Skeletal muscle satellite cell (primary cell): ENCODE measurements around the gene GALNT17.

Experiments used
- H3K27me3 ChIP-seq: 2 replicates; pipeline ENCODE4 v1.7.0; 2013; ENCODE audit warnings: low read length; ENCODE audit not compliant: control insufficient read depth, insufficient read depth
- H3K36me3 ChIP-seq: 2 replicates; pipeline ENCODE4 v1.7.0; 2013; ENCODE audit warnings: mild to moderate bottlenecking, control low read depth, low read length; ENCODE audit not compliant: insufficient read depth
- H3K4me1 ChIP-seq: 2 replicates; pipeline ENCODE4 v1.7.0; 2013; ENCODE audit warnings: low read length; ENCODE audit not compliant: control insufficient read depth, insufficient read depth
- H3K4me2 ChIP-seq: 2 replicates; pipeline ENCODE4 v1.7.0; 2013; ENCODE audit warnings: mild to moderate bottlenecking, low read length
- H3K4me3 ChIP-seq: 2 replicates; pipeline ENCODE4 v1.7.0; 2013; ENCODE audit warnings: low read length
- H3K9ac ChIP-seq: 2 replicates; pipeline ENCODE4 v1.7.0; 2013; ENCODE audit warnings: mild to moderate bottlenecking, low read depth, low read length, moderate library complexity
- H3K9me3 ChIP-seq: replicated peaks from 2 replicates; pipeline ENCODE4 v1.7.0; 2013; ENCODE audit warnings: mild to moderate bottlenecking, control low read depth, low read length

GALNT17 gene

GRCh38 chr7:71377469-71377868 is 245.5 kb downstream of the GALNT17 start:
- Histone ChIP-seq H3K27me3 (no peaks in the 10 kb centered on the region), H3K4me1 (no peaks in the 10 kb centered on the region), H3K4me2 (no peak overlapping the region), H3K9me3 (peaks cover 11% of the 10 kb centered on the region), H3K36me3 (no peaks in the 10 kb centered on the region), H3K9ac (no peak overlapping the region), H3K4me3 (no peak overlapping the region)

GRCh38 chr7:71384094-71384493 is 252.2 kb downstream of the GALNT17 start:
- H3K27me3 ChIP-seq: no peaks in the 10 kb centered on the region
- H3K9me3 ChIP-seq: peaks cover 9% of the 10 kb centered on the region
- H3K4me2 ChIP-seq: no peak overlapping the region
- H3K4me3 ChIP-seq: no peak overlapping the region
- no peaks in the 10 kb centered on the region for H3K36me3 ChIP-seq
- H3K4me1 ChIP-seq: no peaks in the 10 kb centered on the region
- H3K9ac ChIP-seq: no peak overlapping the region

- H3K9me3 ChIP-seq: peaks cover 9% of the 10 kb centered on the region
Measured at GRCh38 chr7:71385330-71385729, 253.4 kb downstream of the GALNT17 start.

GRCh38 chr7:71386152-71386785 is 254.3 kb downstream of the GALNT17 start:
- H3K9ac ChIP-seq: no peak overlapping the region
- H3K27me3 ChIP-seq: no peaks in the 10 kb centered on the region
- no peaks in the 10 kb centered on the region for H3K36me3 ChIP-seq
- no peak overlapping the region for H3K4me2 ChIP-seq
- peaks cover 11% of the 10 kb centered on the region for H3K9me3 ChIP-seq
- H3K4me1 ChIP-seq: no peaks in the 10 kb centered on the region
- no peak overlapping the region for H3K4me3 ChIP-seq

More at GRCh38 chr7:71385330-71385729, 253.4 kb downstream of the GALNT17 start:
- Histone ChIP-seq H3K4me1 (no peaks in the 10 kb centered on the region), H3K4me2 (no peak overlapping the region), H3K9ac (no peak overlapping the region), H3K4me3 (no peak overlapping the region), H3K36me3 (no peaks in the 10 kb centered on the region), H3K27me3 (no peaks in the 10 kb centered on the region)

GRCh38 chr7:71388181-71388580 is 256.2 kb downstream of the GALNT17 start:
- Histone ChIP-seq H3K4me2 (no peak overlapping the region), H3K9me3 (peaks cover 13% of the 10 kb centered on the region)

GRCh38 chr7:71389976-71390375 is 258.0 kb downstream of the GALNT17 start:
- no peaks in the 10 kb centered on the region for H3K27me3 ChIP-seq
- no peaks in the 10 kb centered on the region for H3K4me1 ChIP-seq
- no peak overlapping the region for H3K4me2 ChIP-seq
- H3K36me3 ChIP-seq: no peaks in the 10 kb centered on the region
- no peak overlapping the region for H3K9ac ChIP-seq
- H3K4me3 ChIP-seq: no peak overlapping the region
- peaks cover 13% of the 10 kb centered on the region for H3K9me3 ChIP-seq

More at GRCh38 chr7:71388181-71388580, 256.2 kb downstream of the GALNT17 start:
- H3K4me1 ChIP-seq: no peaks in the 10 kb centered on the region
- H3K36me3 ChIP-seq: no peaks in the 10 kb centered on the region
- H3K9ac ChIP-seq: no peak overlapping the region
- H3K4me3 ChIP-seq: no peak overlapping the region
- H3K27me3 ChIP-seq: no peaks in the 10 kb centered on the region

- Histone ChIP-seq H3K9me3 (peaks cover 8% of the 10 kb centered on the region), H3K27me3 (no peaks in the 10 kb centered on the region), H3K4me2 (no peak overlapping the region), H3K4me3 (no peak overlapping the region), H3K4me1 (no peaks in the 10 kb centered on the region), H3K36me3 (no peaks in the 10 kb centered on the region), H3K9ac (no peak overlapping the region)
Measured at GRCh38 chr7:71393661-71394060, 261.7 kb downstream of the GALNT17 start.

GRCh38 chr7:71402684-71403083 is 270.7 kb downstream of the GALNT17 start:
- Histone ChIP-seq H3K27me3 (no peaks in the 10 kb centered on the region), H3K4me2 (no peak overlapping the region), H3K36me3 (no peaks in the 10 kb centered on the region), H3K9me3 (no peaks in the 10 kb centered on the region), H3K4me1 (no peaks in the 10 kb centered on the region), H3K9ac (no peak overlapping the region), H3K4me3 (no peak overlapping the region)

- Histone ChIP-seq H3K4me1 (no peaks in the 10 kb centered on the region), H3K36me3 (no peaks in the 10 kb centered on the region), H3K27me3 (no peaks in the 10 kb centered on the region), H3K9ac (no peak overlapping the region), H3K4me2 (no peak overlapping the region), H3K4me3 (no peak overlapping the region), H3K9me3 (peaks cover 3% of the 10 kb centered on the region)
Measured at GRCh38 chr7:71403202-71403946, 271.4 kb downstream of the GALNT17 start.

- no peaks in the 10 kb centered on the region for H3K27me3 ChIP-seq
- H3K4me1 ChIP-seq: no peaks in the 10 kb centered on the region
- H3K4me2 ChIP-seq: no peak overlapping the region
- peaks cover 3% of the 10 kb centered on the region for H3K9me3 ChIP-seq
- H3K9ac ChIP-seq: no peak overlapping the region
- H3K36me3 ChIP-seq: no peaks in the 10 kb centered on the region
- no peak overlapping the region for H3K4me3 ChIP-seq
Measured at GRCh38 chr7:71404726-71405345, 272.9 kb downstream of the GALNT17 start.

GRCh38 chr7:71408271-71408670 is 276.3 kb downstream of the GALNT17 start:
- Histone ChIP-seq H3K36me3 (no peaks in the 10 kb centered on the region), H3K9ac (no peak overlapping the region), H3K4me2 (no peak overlapping the region), H3K4me3 (no peak overlapping the region), H3K9me3 (peaks cover 3% of the 10 kb centered on the region), H3K27me3 (no peaks in the 10 kb centered on the region), H3K4me1 (no peaks in the 10 kb centered on the region)
